ENCODE measurements around the gene ITIH5. TPM values are rescaled to one million over a fixed set of nuclear protein-coding genes. Genes with fewer than 3 reads are reported as not detected.

Gene ITIH5
- total and polyA plus RNA-seq, 9 of the 15 experiments (the other 6 are each of a cell fraction or from before 2014, with no cell fraction given): 0.52 to 4.5 (median 2.6) TPM

DNA sequence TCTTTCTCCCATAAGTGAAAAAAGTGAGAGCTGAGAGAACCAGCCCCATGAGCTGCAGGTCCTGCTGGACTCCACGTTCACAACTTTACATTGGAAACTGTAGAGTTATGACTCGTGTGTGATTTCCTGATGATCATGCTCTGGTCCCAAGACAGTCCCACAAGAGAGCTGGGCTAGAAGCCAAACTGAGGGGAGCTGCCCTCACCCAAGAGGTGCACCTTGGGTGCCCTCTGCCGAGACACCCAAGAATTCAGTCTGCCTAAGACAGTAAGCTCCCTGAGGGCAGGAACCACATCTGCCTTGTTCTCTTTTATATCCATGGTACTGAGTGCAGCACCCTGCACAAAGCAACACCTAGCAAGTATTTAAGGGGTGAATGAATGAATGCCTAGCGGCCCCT is 143.1 kb downstream of the ITIH5 start:
- Histone ChIP-seq H3K9me1 (ENCODE audit: control insufficient read depth, insufficient read depth, low read length) (no peaks in the 10 kb centered on the region), H3K4me2 (ENCODE audit: insufficient read depth, low read length) (no peak overlapping the region), H3K79me2 (ENCODE audit: control insufficient read depth, insufficient read depth, low read length) (no peaks in the 10 kb centered on the region), H4K20me1 (replicated peaks; ENCODE audit: control insufficient read depth, insufficient read depth, low read length) (no peaks in the 10 kb centered on the region), H3K27me3 (ENCODE audit: control insufficient read depth in 2 of 2, insufficient read depth in 2 of 2, low read length in 2 of 2) (peaks cover 0 to 12% of the 10 kb centered on the region in 2 experiments; a peak in 3 of 5 replicates), H3K36me3 (ENCODE audit: control insufficient read depth, insufficient read depth, low read length) (no peaks in the 10 kb centered on the region), H2AFZ (ENCODE audit: low read depth, low read length) (no peak overlapping the region), H3K4me1 (replicated peaks in 1 of 2; ENCODE audit: control insufficient read depth in 2 of 2, insufficient read depth in 2 of 2, low read length in 2 of 2) (no peaks in the 10 kb centered on the region), H3K4me3 (no peak overlapping the region), H3K27ac (ENCODE audit: extremely low read depth, low read depth, low read length) (no peak overlapping the region), H3K9me3 (replicated peaks; ENCODE audit: control insufficient read depth, insufficient read depth, low read depth, low read length) (0 out of 2 replicates have a peak, but pooled peaks cover 2% of the 10 kb centered on the region), H3K9ac (ENCODE audit: insufficient read depth in 1 of 2, low read depth in 2 of 2, low read length in 2 of 2) (no peak overlapping the region)
- FAIRE-seq (no peak), ATAC-seq (no peak), DNase-seq (ENCODE audit: extremely low read depth in 1 of 4, low spot score in 3 of 4) (no peak)
- CTCF ChIA-PET (ENCODE audit: low intra/inter-chr PET ratio): no interaction called here
- BruUV-seq (replicated peaks): no TSS peak
- TF ChIP-seq ZNF121 (CRISPR knock-in tag; conservative IDR thresholded peaks at IDR 0.05) (no peak), ZNF316 (IDR thresholded peaks at IDR 0.05) (peak; percentile 55)
- in situ Hi-C loops (cut with MboI): loop anchor here (10.0 kb wide), 2 partner anchors 161 to 1781 kb away; no protein-coding TSS in a partner anchor
- POLR2A ChIA-PET: no interaction called here
- intact Hi-C loops (cut with micrococcal nuclease): loop anchor here (2.0 to 10.0 kb wide), 2 partner anchors 351 to 1779 kb away; no protein-coding TSS in a partner anchor
- WGBS (ENCODE audit: insufficient coverage, low coverage, missing lambda C conversion rate): 0% methylated on average over 4 of the region's 4 CpGs

DNA sequence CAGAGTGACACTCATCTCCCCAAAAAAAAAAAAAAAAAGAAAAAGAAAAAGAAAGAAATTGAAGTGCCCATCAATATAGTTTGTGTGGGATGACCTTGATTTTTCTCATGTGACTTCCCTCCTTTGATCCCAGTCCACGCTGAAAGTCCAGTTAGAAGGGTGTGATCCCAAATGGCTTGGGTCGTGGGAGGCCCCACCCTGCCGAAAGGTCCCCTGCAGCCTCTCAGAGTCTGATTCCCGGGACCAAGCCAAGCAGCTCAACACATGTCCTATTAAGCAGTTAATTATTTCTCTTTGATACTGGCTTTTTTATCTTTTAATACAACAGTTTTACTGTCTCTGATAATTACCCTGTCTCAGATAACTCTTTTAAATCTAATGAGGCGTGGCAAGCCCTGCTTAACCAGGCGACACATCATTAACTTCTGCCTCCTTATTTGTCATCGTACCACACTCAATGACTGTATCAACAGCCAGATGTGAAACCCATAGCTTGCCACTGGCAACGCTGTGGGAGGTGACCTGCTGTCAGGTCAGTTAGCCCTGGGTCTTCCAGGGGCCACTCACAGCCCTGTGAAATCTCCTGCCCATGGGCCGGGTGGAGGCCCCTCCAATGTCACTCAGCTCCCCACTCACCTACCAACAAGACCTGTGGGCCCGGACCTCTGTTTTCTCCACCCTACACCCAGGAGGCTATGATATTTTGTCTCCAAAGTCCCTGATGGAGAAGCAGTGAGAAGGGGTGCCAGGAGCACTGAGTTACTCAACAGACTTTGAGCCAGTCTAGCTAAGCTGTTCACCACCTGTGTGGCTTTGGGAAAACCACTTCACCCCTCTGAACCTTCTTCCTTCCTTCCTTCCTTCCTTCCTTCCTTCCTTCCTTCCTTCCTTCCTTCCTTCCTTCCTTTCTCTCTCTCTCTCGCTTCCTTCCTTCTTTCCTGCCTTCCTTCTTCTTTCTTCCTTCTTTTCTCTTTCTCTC is 146.0 kb downstream of the ITIH5 start:
- Histone ChIP-seq H3K4me1 (replicated peaks in 1 of 2; ENCODE audit: control insufficient read depth in 2 of 2, insufficient read depth in 2 of 2, low read length in 2 of 2) (no peaks in the 10 kb centered on the region), H4K20me1 (replicated peaks; ENCODE audit: control insufficient read depth, insufficient read depth, low read length) (no peaks in the 10 kb centered on the region), H3K79me2 (ENCODE audit: control insufficient read depth, insufficient read depth, low read length) (no peaks in the 10 kb centered on the region), H3K4me2 (ENCODE audit: insufficient read depth, low read length) (no peak overlapping the region), H3K36me3 (ENCODE audit: control insufficient read depth, insufficient read depth, low read length) (no peaks in the 10 kb centered on the region), H3K9me1 (ENCODE audit: control insufficient read depth, insufficient read depth, low read length) (no peaks in the 10 kb centered on the region), H3K4me3 (no peak overlapping the region), H2AFZ (ENCODE audit: low read depth, low read length) (no peak overlapping the region), H3K27me3 (ENCODE audit: control insufficient read depth in 2 of 2, insufficient read depth in 2 of 2, low read length in 2 of 2) (peaks cover 0 to 23% of the 10 kb centered on the region in 2 experiments; a peak in 3 of 5 replicates), H3K9me3 (replicated peaks; ENCODE audit: control insufficient read depth, insufficient read depth, low read depth, low read length) (0 out of 2 replicates have a peak, but pooled peaks cover 2% of the 10 kb centered on the region), H3K9ac (ENCODE audit: insufficient read depth in 1 of 2, low read depth in 2 of 2, low read length in 2 of 2) (no peak overlapping the region), H3K27ac (ENCODE audit: extremely low read depth, low read depth, low read length) (no peak overlapping the region)
- DNase-seq (ENCODE audit: extremely low read depth in 1 of 4, low spot score in 3 of 4) (no peak), FAIRE-seq (no peak), ATAC-seq (no peak)
- ChIA-PET POLR2A (no interaction called here), CTCF (ENCODE audit: low intra/inter-chr PET ratio) (no interaction called here)
- WGBS (ENCODE audit: insufficient coverage, low coverage, missing lambda C conversion rate): 2% methylated on average over 11 of the region's 11 CpGs
- intact Hi-C loops (cut with micrococcal nuclease): loop anchor here (10.0 kb wide), 1 partner anchor 354 kb away; no protein-coding TSS in a partner anchor
- TF ChIP-seq, protein P1, sequence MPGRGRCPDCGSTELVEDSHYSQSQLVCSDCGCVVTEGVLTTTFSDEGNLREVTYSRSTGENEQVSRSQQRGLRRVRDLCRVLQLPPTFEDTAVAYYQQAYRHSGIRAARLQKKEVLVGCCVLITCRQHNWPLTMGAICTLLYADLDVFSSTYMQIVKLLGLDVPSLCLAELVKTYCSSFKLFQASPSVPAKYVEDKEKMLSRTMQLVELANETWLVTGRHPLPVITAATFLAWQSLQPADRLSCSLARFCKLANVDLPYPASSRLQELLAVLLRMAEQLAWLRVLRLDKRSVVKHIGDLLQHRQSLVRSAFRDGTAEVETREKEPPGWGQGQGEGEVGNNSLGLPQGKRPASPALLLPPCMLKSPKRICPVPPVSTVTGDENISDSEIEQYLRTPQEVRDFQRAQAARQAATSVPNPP (IDR thresholded peaks at IDR 0.05; ENCODE audit: borderline replicate concordance, insufficient read depth, insufficient read length): no peak
- TF ChIP-seq ZNF717 (CRISPR knock-in tag; IDR thresholded peaks at IDR 0.05) (no peak), EGR1 (conservative IDR thresholded peaks at IDR 0.05) (no peak), SMC3 (conservative IDR thresholded peaks at IDR 0.05; ENCODE audit: insufficient read depth, low read depth, low read length) (no peak), FOXA3 (CRISPR knock-in tag; conservative IDR thresholded peaks at IDR 0.05 in 1 of 2, IDR thresholded peaks at IDR 0.05 in 1 of 2) (no peak), ZNF696 (CRISPR knock-in tag; conservative IDR thresholded peaks at IDR 0.05) (no peak), ZNF174 (CRISPR knock-in tag; IDR thresholded peaks at IDR 0.05) (no peak), GTF2E2 (tag; IDR thresholded peaks at IDR 0.05) (no peak), NFATC3 (IDR thresholded peaks at IDR 0.05) (no peak), PRPF4 (IDR thresholded peaks at IDR 0.05; ENCODE audit: insufficient read depth, low read depth, low read length, poor library complexity, severe bottlenecking) (no peak)
- TF ChIP-seq, protein P2, sequence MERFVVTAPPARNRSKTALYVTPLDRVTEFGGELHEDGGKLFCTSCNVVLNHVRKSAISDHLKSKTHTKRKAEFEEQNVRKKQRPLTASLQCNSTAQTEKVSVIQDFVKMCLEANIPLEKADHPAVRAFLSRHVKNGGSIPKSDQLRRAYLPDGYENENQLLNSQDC (CRISPR knock-in tag; IDR thresholded peaks at IDR 0.05): no peak
- in situ Hi-C loops (cut with MboI): loop anchor here (10.0 kb wide), 2 partner anchors 164 to 1784 kb away; no protein-coding TSS in a partner anchor
- no TSS peak for BruUV-seq (replicated peaks)
